ENCODE data around the gene MDN1. TPM values are rescaled to one million over a fixed set of nuclear protein-coding genes. Genes with fewer than 3 reads are reported as not detected.
"Not testable (repeated sequence)": the region's sequence is repeated elsewhere in the genome, so short reads cannot be mapped to it uniquely, and the experiment has no call there.

The MDN1 gene
- polyA plus RNA-seq, 12 donors: 24.4 to 45.1 (median 29.9) TPM; not detected in 1

- no peak for DNase-seq
Observed at GRCh38 chr6:89777455-89777854, 42.1 kb downstream of the MDN1 start.

- DNase-seq: no peak
Observed at GRCh38 chr6:89776583-89777233, 42.9 kb downstream of the MDN1 start.

GRCh38 chr6:89775150-89775549 lies 44.4 kb downstream of the MDN1 start:
- DNase-seq: no peak

- no peak for DNase-seq
Observed at GRCh38 chr6:89769572-89769971, 50.0 kb downstream of the MDN1 start.

- DNase-seq: no peak
Observed at GRCh38 chr6:89768324-89768723, 51.3 kb downstream of the MDN1 start.

- no peak for DNase-seq
Observed at GRCh38 chr6:89763550-89763949, 56.0 kb downstream of the MDN1 start.

- DNase-seq: no peak
Observed at GRCh38 chr6:89758830-89759229, 60.8 kb downstream of the MDN1 start.

- DNase-seq: no peak
Observed at GRCh38 chr6:89750338-89750737, 69.3 kb downstream of the MDN1 start.

GRCh38 chr6:89749918-89750317 lies 69.7 kb downstream of the MDN1 start:
- DNase-seq: no peak

GRCh38 chr6:89745716-89746115 lies 73.9 kb downstream of the MDN1 start:
- DNase-seq: no peak

- no peak for DNase-seq
Observed at GRCh38 chr6:89745096-89745495, 74.5 kb downstream of the MDN1 start.

- DNase-seq: no peak
Observed at GRCh38 chr6:89736893-89737292, 82.7 kb downstream of the MDN1 start.

- DNase-seq: no peak
Observed at GRCh38 chr6:89734526-89734925, 85.1 kb downstream of the MDN1 start.

- DNase-seq: no peak
Observed at GRCh38 chr6:89731924-89732567, 87.5 kb downstream of the MDN1 start.

GRCh38 chr6:89731262-89731661 lies 88.3 kb downstream of the MDN1 start:
- not testable (repeated sequence) for DNase-seq

GRCh38 chr6:89729818-89730217 lies 89.8 kb downstream of the MDN1 start:
- no peak for DNase-seq

GRCh38 chr6:89727501-89727900 lies 92.1 kb downstream of the MDN1 start:
- DNase-seq: no peak

- no peak for DNase-seq
Observed at GRCh38 chr6:89724981-89725380, 94.6 kb downstream of the MDN1 start.

GRCh38 chr6:89723046-89723445 lies 96.5 kb downstream of the MDN1 start:
- DNase-seq: no peak

- no peak for DNase-seq
Observed at GRCh38 chr6:89716532-89716931, 103.1 kb downstream of the MDN1 start.

- DNase-seq: peak; percentile 18
Observed at GRCh38 chr6:89711801-89712200, 107.8 kb downstream of the MDN1 start.

- DNase-seq: no peak
Observed at GRCh38 chr6:89708316-89708715, 111.3 kb downstream of the MDN1 start.

GRCh38 chr6:89707766-89708165 lies 111.8 kb downstream of the MDN1 start:
- DNase-seq: no peak

GRCh38 chr6:89706121-89706520 lies 113.5 kb downstream of the MDN1 start:
- no peak for DNase-seq

All from muscle of arm (tissue), 12 donors.